ENCODE results near the gene HSFX1.

HSFX1 gene

GRCh38 chrX:149818652-149819051 lies 44.8 kb downstream of the HSFX1 start:
- Histone ChIP-seq H3K4me1 (no peaks in the 10 kb centered on the region), H3K4me3 (no peak overlapping the region), H3K27ac (no peak overlapping the region), H3K36me3 (no peaks in the 10 kb centered on the region), H3K27me3 (no peaks in the 10 kb centered on the region), H3K9me3 (no peaks in the 10 kb centered on the region)
- no peak for DNase-seq
- no peak for TF ChIP-seq CTCF (IDR thresholded peaks at IDR 0.05)
- intact Hi-C loops (cut with DNase I; ENCODE audit: low total_unique reads), result no loop called here

GRCh38 chrX:149819371-149819770 lies 45.5 kb downstream of the HSFX1 start:
- no peaks in the 10 kb centered on the region for H3K9me3 ChIP-seq
- no peaks in the 10 kb centered on the region for H3K4me1 ChIP-seq
- H3K36me3 ChIP-seq, result no peaks in the 10 kb centered on the region
- H3K4me3 ChIP-seq, result no peak overlapping the region
- TF ChIP-seq CTCF (IDR thresholded peaks at IDR 0.05), result no peak
- H3K27me3 ChIP-seq, result no peaks in the 10 kb centered on the region
- DNase-seq, result no peak
- intact Hi-C loops (cut with DNase I; ENCODE audit: low total_unique reads), result no loop called here
- no peak overlapping the region for H3K27ac ChIP-seq

GRCh38 chrX:149825424-149825823 lies 51.6 kb downstream of the HSFX1 start:
- Histone ChIP-seq H3K27ac (no peak overlapping the region), H3K9me3 (no peaks in the 10 kb centered on the region), H3K27me3 (no peaks in the 10 kb centered on the region), H3K36me3 (no peaks in the 10 kb centered on the region), H3K4me1 (peaks cover 0 to 4% (median 0%) of the 10 kb centered on the region in 4 donors), H3K4me3 (no peak overlapping the region)
- no peak for DNase-seq
- no peak for TF ChIP-seq CTCF (IDR thresholded peaks at IDR 0.05)
- intact Hi-C loops (cut with DNase I; ENCODE audit: low total_unique reads), result no loop called here

Measured in tibial artery (tissue), 4 donors.